ENCODE results near the gene POLQ.

Gene POLQ

GRCh38 chr3:121515313-121515712 is 30.5 kb downstream of the POLQ start:
- H3K27ac ChIP-seq: no peak overlapping the region
- H3K4me2 ChIP-seq: no peak overlapping the region
- peaks cover 90% of the 10 kb centered on the region for H3K36me3 ChIP-seq
- TF ChIP-seq Cebpa-rat (IDR thresholded peaks at IDR 0.05): no peak
- no peak overlapping the region for H3K4me3 ChIP-seq
- H3K27me3 ChIP-seq: no peaks in the 10 kb centered on the region
- H3K9ac ChIP-seq: no peak overlapping the region
- no peaks in the 10 kb centered on the region for H4K20me1 ChIP-seq
- peaks cover 5% of the 10 kb centered on the region; the same call in 1 of the 2 replicates for H3K4me1 ChIP-seq
- peaks cover 32% of the 10 kb centered on the region for H3K9me3 ChIP-seq

- peaks cover 32% of the 10 kb centered on the region for H3K9me3 ChIP-seq
- no peaks in the 10 kb centered on the region for H3K27me3 ChIP-seq
Observed at GRCh38 chr3:121514496-121514895, 31.3 kb downstream of the POLQ start.

GRCh38 chr3:121508389-121508788 is 37.4 kb downstream of the POLQ start:
- Histone ChIP-seq H4K20me1 (no peaks in the 10 kb centered on the region), H3K9ac (no peak overlapping the region)

More at GRCh38 chr3:121514496-121514895, 31.3 kb downstream of the POLQ start:
- Histone ChIP-seq H3K4me2 (no peak overlapping the region), H3K4me1 (peaks cover 5% of the 10 kb centered on the region; the same call in 1 of the 2 replicates), H4K20me1 (no peaks in the 10 kb centered on the region), H3K9ac (no peak overlapping the region), H3K4me3 (no peak overlapping the region), H3K36me3 (peaks cover 90% of the 10 kb centered on the region), H3K27ac (no peak overlapping the region)
- no peak for TF ChIP-seq Cebpa-rat (IDR thresholded peaks at IDR 0.05)

GRCh38 chr3:121505256-121505655 is 40.5 kb downstream of the POLQ start:
- Histone ChIP-seq H3K4me3 (no peak overlapping the region), H3K27ac (no peak overlapping the region), H3K9me3 (no peaks in the 10 kb centered on the region), H3K4me2 (no peak overlapping the region), H3K27me3 (no peaks in the 10 kb centered on the region), H3K4me1 (no peaks in the 10 kb centered on the region), H3K36me3 (peaks cover 78% of the 10 kb centered on the region), H4K20me1 (no peaks in the 10 kb centered on the region), H3K9ac (no peak overlapping the region)
- TF ChIP-seq Cebpa-rat (IDR thresholded peaks at IDR 0.05): no peak

More at GRCh38 chr3:121508389-121508788, 37.4 kb downstream of the POLQ start:
- Histone ChIP-seq H3K27ac (no peak overlapping the region), H3K4me2 (no peak overlapping the region), H3K4me1 (no peaks in the 10 kb centered on the region), H3K4me3 (no peak overlapping the region), H3K27me3 (no peaks in the 10 kb centered on the region), H3K9me3 (no peaks in the 10 kb centered on the region), H3K36me3 (peaks cover 79% of the 10 kb centered on the region)
- TF ChIP-seq Cebpa-rat (IDR thresholded peaks at IDR 0.05): no peak

- H3K27me3 ChIP-seq: no peaks in the 10 kb centered on the region
- peaks cover 78% of the 10 kb centered on the region for H3K36me3 ChIP-seq
- H3K4me2 ChIP-seq: no peak overlapping the region
- no peak overlapping the region for H3K9ac ChIP-seq
- H3K27ac ChIP-seq: no peak overlapping the region
- no peaks in the 10 kb centered on the region for H4K20me1 ChIP-seq
- H3K4me3 ChIP-seq: no peak overlapping the region
- no peaks in the 10 kb centered on the region for H3K4me1 ChIP-seq
- no peaks in the 10 kb centered on the region for H3K9me3 ChIP-seq
- no peak for TF ChIP-seq Cebpa-rat (IDR thresholded peaks at IDR 0.05)
Observed at GRCh38 chr3:121504618-121505017, 41.2 kb downstream of the POLQ start.

- TF ChIP-seq Cebpa-rat (IDR thresholded peaks at IDR 0.05): no peak
- Histone ChIP-seq H3K27me3 (no peaks in the 10 kb centered on the region), H3K4me1 (no peaks in the 10 kb centered on the region), H3K4me2 (no peak overlapping the region), H3K4me3 (no peak overlapping the region), H3K36me3 (peaks cover 84% of the 10 kb centered on the region), H4K20me1 (no peaks in the 10 kb centered on the region), H3K9ac (no peak overlapping the region), H3K9me3 (no peaks in the 10 kb centered on the region), H3K27ac (no peak overlapping the region)
Observed at GRCh38 chr3:121496786-121497185, 49.0 kb downstream of the POLQ start.

GRCh38 chr3:121493431-121493830 is 52.4 kb downstream of the POLQ start:
- H3K27me3 ChIP-seq: no peaks in the 10 kb centered on the region

GRCh38 chr3:121491683-121492320 is 54.0 kb downstream of the POLQ start:
- H3K9me3 ChIP-seq: no peaks in the 10 kb centered on the region
- no peak overlapping the region for H3K9ac ChIP-seq
- H3K4me1 ChIP-seq: no peaks in the 10 kb centered on the region
- H3K27ac ChIP-seq: no peak overlapping the region
- peaks cover 89% of the 10 kb centered on the region for H3K36me3 ChIP-seq
- H3K27me3 ChIP-seq: no peaks in the 10 kb centered on the region
- no peak overlapping the region for H3K4me3 ChIP-seq
- TF ChIP-seq Cebpa-rat (IDR thresholded peaks at IDR 0.05): no peak
- no peaks in the 10 kb centered on the region for H4K20me1 ChIP-seq
- no peak overlapping the region for H3K4me2 ChIP-seq

More at GRCh38 chr3:121493431-121493830, 52.4 kb downstream of the POLQ start:
- H3K27ac ChIP-seq: no peak overlapping the region
- no peak for TF ChIP-seq Cebpa-rat (IDR thresholded peaks at IDR 0.05)
- H3K4me3 ChIP-seq: no peak overlapping the region
- H3K4me1 ChIP-seq: no peaks in the 10 kb centered on the region
- no peaks in the 10 kb centered on the region for H3K9me3 ChIP-seq
- no peak overlapping the region for H3K4me2 ChIP-seq
- H3K36me3 ChIP-seq: peaks cover 93% of the 10 kb centered on the region
- no peak overlapping the region for H3K9ac ChIP-seq
- H4K20me1 ChIP-seq: no peaks in the 10 kb centered on the region

- Histone ChIP-seq H3K9me3 (no peaks in the 10 kb centered on the region), H4K20me1 (no peaks in the 10 kb centered on the region), H3K4me2 (no peak overlapping the region), H3K4me1 (no peaks in the 10 kb centered on the region), H3K9ac (no peak overlapping the region), H3K36me3 (peaks cover 83% of the 10 kb centered on the region), H3K4me3 (no peak overlapping the region), H3K27ac (no peak overlapping the region), H3K27me3 (no peaks in the 10 kb centered on the region)
- no peak for TF ChIP-seq Cebpa-rat (IDR thresholded peaks at IDR 0.05)
Observed at GRCh38 chr3:121490161-121490560, 55.6 kb downstream of the POLQ start.

- no peaks in the 10 kb centered on the region for H3K27me3 ChIP-seq
- peaks cover 79% of the 10 kb centered on the region for H3K36me3 ChIP-seq
- H3K9ac ChIP-seq: no peak overlapping the region
- no peak overlapping the region for H3K27ac ChIP-seq
- no peaks in the 10 kb centered on the region for H3K4me1 ChIP-seq
- no peak for TF ChIP-seq Cebpa-rat (IDR thresholded peaks at IDR 0.05)
- H3K4me2 ChIP-seq: no peak overlapping the region
- no peaks in the 10 kb centered on the region for H3K9me3 ChIP-seq
- H4K20me1 ChIP-seq: no peaks in the 10 kb centered on the region
- no peak overlapping the region for H3K4me3 ChIP-seq
Observed at GRCh38 chr3:121488628-121489027, 57.2 kb downstream of the POLQ start.
